ES-I3 (cell line): Measurements from ENCODE around the gene TSPAN15.

Experiments
- H3K36me3 ChIP-seq: 2 replicates; pipeline ENCODE4 v1.6.1; 2013; ENCODE audit warnings: mild to moderate bottlenecking, low read length, control low read depth, moderate library complexity; ENCODE audit not compliant: insufficient read depth
- H3K4me1 ChIP-seq: 2 replicates; pipeline ENCODE4 v1.6.1; 2013; ENCODE audit warnings: mild to moderate bottlenecking, control low read depth, low read length; ENCODE audit not compliant: insufficient read depth
- H3K9ac ChIP-seq: 2 replicates; pipeline ENCODE4 v1.6.1; 2013; ENCODE audit warnings: low read depth, mild to moderate bottlenecking, low read length, moderate library complexity
- H3K9me3 ChIP-seq: 2 replicates; pipeline ENCODE4 v1.6.1; 2013; ENCODE audit warnings: mild to moderate bottlenecking, low read length, moderate library complexity; ENCODE audit not compliant: control insufficient read depth, insufficient read depth

Gene TSPAN15

DNA sequence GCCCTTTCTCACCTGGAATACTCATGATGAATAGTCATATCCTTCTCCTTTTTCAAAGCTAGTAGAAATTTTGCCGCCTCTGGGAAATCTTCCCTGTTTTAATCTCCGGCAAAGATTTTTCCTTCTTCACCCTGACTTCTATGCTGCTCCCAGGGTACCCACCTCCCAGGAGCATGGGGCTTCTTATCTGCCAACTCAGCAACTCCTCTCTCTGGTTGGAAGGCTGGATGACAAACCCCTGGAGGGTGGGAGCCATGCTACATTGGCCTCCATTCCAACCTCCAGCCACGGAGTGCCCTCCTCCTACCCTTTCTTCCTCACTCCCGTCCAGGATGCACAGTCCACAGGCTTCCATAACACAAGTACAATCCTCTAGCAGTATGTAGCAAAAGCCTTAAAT lies 102.1 kb downstream of the TSPAN15 start:
- Histone ChIP-seq H3K9me3 (peaks cover 15% of the 10 kb centered on the region; the same call in 1 of the 2 replicates), H3K4me1 (no peaks in the 10 kb centered on the region)

DNA sequence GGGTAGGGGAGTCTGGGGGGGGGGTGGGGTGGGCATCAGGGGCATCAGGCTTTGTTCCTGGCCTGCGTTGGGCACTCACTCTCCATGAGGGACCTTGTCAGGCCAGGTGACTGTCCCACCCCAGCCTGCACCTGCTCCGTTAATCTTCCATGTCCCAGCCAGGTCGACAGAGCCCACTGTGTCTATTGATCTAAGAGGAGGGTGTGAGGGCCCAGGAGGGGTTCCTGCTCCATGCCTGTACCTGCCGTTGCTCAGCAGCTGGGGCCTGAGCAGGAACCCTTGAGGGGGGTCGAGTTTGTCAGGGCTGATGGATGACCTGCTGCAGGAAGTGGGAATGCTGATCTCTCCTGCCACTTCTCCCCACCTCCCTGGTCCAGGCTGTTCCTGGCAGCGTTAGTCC lies 103.3 kb downstream of the TSPAN15 start:
- Histone ChIP-seq H3K9ac (no peak overlapping the region), H3K4me1 (no peaks in the 10 kb centered on the region), H3K9me3 (peaks cover 6% of the 10 kb centered on the region; the same call in 1 of the 2 replicates), H3K36me3 (no peaks in the 10 kb centered on the region)

More for the DNA sequence above, 102.1 kb downstream of the TSPAN15 start:
- H3K36me3 ChIP-seq: no peaks in the 10 kb centered on the region
- H3K9ac ChIP-seq: no peak overlapping the region
